Fibroblast of villous mesenchyme (primary cell): ENCODE measurements around the gene CLIC3. TPM values are rescaled to one million over a fixed set of nuclear protein-coding genes. Genes with fewer than 3 reads are reported as not detected.

ENCODE experiments used
- DNase-seq: peaks from one replicate; pipeline ENCODE4 v3.0.0-alpha.2; 2010; ENCODE audit warnings: low read depth
- H3K4me3 ChIP-seq: 2 replicates; pipeline ENCODE4 v1.5.1; 2011; ENCODE audit warnings: low read depth, mild to moderate bottlenecking, low read length
- CTCF ChIP-seq: IDR thresholded peaks from 2 replicates; pipeline ENCODE4 v1.5.1; 2012; ENCODE audit warnings: low read depth, mild to moderate bottlenecking, low read length; ENCODE audit not compliant: insufficient read depth
- total RNA-seq: library from RNA; depleted of rRNA; stranded (reverse); fragments of >200 nt; gene quantifications from 2 replicates; pipeline ENCODE4 v1.2.3, GENCODE V29; 2012

Gene CLIC3
- total RNA-seq, 1 donor = 43.2 TPM

GRCh38 chr9:136964171-136964689 is 32.1 kb downstream of the CLIC3 start:
- no peak for TF ChIP-seq CTCF
- no peak for DNase-seq
- H3K4me3 ChIP-seq = no peak overlapping the region

GRCh38 chr9:136963751-136964150 is 32.6 kb downstream of the CLIC3 start:
- TF ChIP-seq CTCF = no peak
- no peak for DNase-seq
- H3K4me3 ChIP-seq = no peak overlapping the region

GRCh38 chr9:136963341-136963740 is 33.0 kb downstream of the CLIC3 start:
- TF ChIP-seq CTCF = no peak
- H3K4me3 ChIP-seq = no peak overlapping the region
- DNase-seq = no peak

- TF ChIP-seq CTCF = no peak
- no peak for DNase-seq
- no peak overlapping the region for H3K4me3 ChIP-seq
Observed at GRCh38 chr9:136962701-136963248, 33.6 kb downstream of the CLIC3 start.

- no peak overlapping the region for H3K4me3 ChIP-seq
- TF ChIP-seq CTCF = no peak
- no peak for DNase-seq
Observed at GRCh38 chr9:136962163-136962562, 34.2 kb downstream of the CLIC3 start.

GRCh38 chr9:136961279-136962065 is 34.9 kb downstream of the CLIC3 start:
- DNase-seq = no peak

More at GRCh38 chr9:136961279-136962065, 34.9 kb downstream of the CLIC3 start:
- H3K4me3 ChIP-seq = no peak overlapping the region
- TF ChIP-seq CTCF = no peak
